ENCODE data around the gene EME2.

The EME2 gene

DNA sequence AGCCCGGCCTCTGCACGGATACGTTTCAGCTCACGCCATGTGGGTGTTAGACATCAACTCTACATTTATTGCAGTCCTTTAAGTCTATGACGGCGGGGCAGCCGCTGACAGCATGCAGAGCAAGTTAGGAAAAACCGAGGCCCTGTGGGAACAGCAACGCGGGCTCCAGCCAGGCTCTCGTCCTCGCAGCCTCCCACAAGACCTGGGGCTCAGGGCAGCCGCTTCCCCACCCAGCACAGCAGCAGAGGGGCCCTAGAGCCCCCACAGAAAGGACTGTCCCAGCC lies 4.0 kb downstream of the EME2 start:
- Mint-ChIP-seq H3K4me3 (no peak overlapping the region), H3K9me3 (no peaks in the 10 kb centered on the region), H3K27ac (no peak overlapping the region), H3K4me1 (ENCODE audit: low read depth) (peaks cover 22% of the 10 kb centered on the region), H3K36me3 (ENCODE audit: low read depth) (peaks cover 9% of the 10 kb centered on the region), H3K27me3 (no peaks in the 10 kb centered on the region)

- H3K9me3 Mint-ChIP-seq: no peaks in the 10 kb centered on the region
- H3K27ac Mint-ChIP-seq: no peak overlapping the region
- no peaks in the 10 kb centered on the region for H3K27me3 Mint-ChIP-seq
- H3K36me3 Mint-ChIP-seq (ENCODE audit: low read depth): peaks cover 6% of the 10 kb centered on the region
- peaks cover 22% of the 10 kb centered on the region for H3K4me1 Mint-ChIP-seq (ENCODE audit: low read depth)
- no peak overlapping the region for H3K4me3 Mint-ChIP-seq
These were observed 4.4 kb downstream of the EME2 start for GRCh38 chr16:1776991-1777374.

DNA sequence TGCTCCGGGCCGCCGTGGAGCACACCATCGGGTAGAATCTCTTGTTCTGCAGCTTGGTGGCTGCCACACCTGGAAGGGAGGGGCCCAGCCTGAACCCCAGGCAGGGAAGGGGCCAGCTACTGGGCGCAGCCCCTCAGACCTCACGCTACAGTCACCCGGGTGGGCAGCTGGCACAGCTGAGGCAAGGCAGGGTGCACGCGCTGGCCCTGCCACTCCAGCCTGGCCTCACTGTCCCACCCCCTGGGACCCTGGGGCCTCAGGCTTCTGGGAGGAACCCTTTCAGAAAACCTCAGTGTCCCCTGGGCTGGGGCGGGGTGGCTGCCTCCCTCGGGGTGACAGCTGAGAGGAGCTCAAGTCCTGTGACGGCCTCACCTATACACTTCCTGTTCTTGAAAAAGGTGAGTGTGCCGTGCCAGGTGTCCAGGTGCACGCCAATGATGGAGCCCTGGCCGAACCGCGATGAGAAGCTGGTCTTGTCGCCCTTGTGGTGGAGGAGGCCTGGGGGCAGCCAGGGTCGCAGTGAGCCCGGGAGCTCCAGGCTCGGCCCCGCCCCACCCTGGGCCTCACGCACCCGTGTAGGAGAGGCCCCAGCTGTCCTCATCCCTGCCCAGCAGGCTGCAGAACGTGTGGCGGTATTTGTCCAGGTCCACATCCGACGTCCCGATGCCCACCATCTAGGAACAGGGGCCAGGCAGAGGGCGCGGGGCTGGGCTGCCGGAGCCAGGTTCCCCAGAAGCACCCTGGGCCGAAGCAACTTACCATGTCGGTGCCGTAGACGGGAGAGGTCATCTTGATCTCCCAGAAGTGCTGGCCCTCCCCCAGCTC lies 5.0 kb downstream of the EME2 start:
- H3K27ac Mint-ChIP-seq: no peak overlapping the region
- H3K36me3 Mint-ChIP-seq (ENCODE audit: low read depth): no peaks in the 10 kb centered on the region
- H3K4me1 Mint-ChIP-seq (ENCODE audit: low read depth): peaks cover 19% of the 10 kb centered on the region
- no peak overlapping the region for H3K4me3 Mint-ChIP-seq
- H3K27me3 Mint-ChIP-seq: no peaks in the 10 kb centered on the region
- H3K9me3 Mint-ChIP-seq: no peaks in the 10 kb centered on the region

- Mint-ChIP-seq H3K27me3 (no peaks in the 10 kb centered on the region), H3K9me3 (no peaks in the 10 kb centered on the region), H3K27ac (no peak overlapping the region), H3K36me3 (ENCODE audit: low read depth) (no peaks in the 10 kb centered on the region), H3K4me3 (no peak overlapping the region), H3K4me1 (ENCODE audit: low read depth) (peaks cover 22% of the 10 kb centered on the region)
These were observed 5.9 kb downstream of the EME2 start for GRCh38 chr16:1778200-1779179.

DNA sequence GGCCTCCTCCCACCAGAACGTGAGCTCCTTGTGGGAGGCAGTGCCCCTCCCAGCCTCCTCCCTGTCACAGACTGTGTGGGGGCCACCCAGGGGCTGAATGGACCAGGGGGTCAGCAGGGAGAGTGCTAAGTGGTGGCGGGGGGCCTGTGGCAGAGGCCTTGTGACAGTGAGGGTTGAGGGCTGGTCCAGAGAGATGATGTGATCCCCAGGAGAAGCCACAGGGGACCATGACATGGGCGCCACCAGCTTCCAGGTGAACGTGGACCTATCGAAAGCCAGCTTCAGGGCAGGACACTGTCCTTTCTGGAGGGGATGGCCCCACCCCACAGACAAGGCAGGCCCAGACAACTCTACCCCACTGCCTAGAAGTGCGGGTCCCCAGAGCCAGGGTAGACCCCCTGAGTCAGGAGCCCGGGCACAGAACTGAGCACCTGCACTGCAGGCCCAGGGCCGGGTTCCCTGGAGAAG lies 6.7 kb downstream of the EME2 start:
- Mint-ChIP-seq H3K4me3 (no peak overlapping the region), H3K27me3 (no peaks in the 10 kb centered on the region), H3K27ac (no peak overlapping the region), H3K36me3 (ENCODE audit: low read depth) (no peaks in the 10 kb centered on the region), H3K9me3 (no peaks in the 10 kb centered on the region), H3K4me1 (ENCODE audit: low read depth) (peaks cover 25% of the 10 kb centered on the region)

GRCh38 chr16:1779741-1780676 lies 7.4 kb downstream of the EME2 start:
- Mint-ChIP-seq H3K36me3 (ENCODE audit: low read depth) (no peaks in the 10 kb centered on the region), H3K27me3 (no peaks in the 10 kb centered on the region), H3K4me3 (peak overlapping the region; percentile 84), H3K9me3 (no peaks in the 10 kb centered on the region), H3K27ac (no peak overlapping the region), H3K4me1 (ENCODE audit: low read depth) (peaks cover 22% of the 10 kb centered on the region)

DNA sequence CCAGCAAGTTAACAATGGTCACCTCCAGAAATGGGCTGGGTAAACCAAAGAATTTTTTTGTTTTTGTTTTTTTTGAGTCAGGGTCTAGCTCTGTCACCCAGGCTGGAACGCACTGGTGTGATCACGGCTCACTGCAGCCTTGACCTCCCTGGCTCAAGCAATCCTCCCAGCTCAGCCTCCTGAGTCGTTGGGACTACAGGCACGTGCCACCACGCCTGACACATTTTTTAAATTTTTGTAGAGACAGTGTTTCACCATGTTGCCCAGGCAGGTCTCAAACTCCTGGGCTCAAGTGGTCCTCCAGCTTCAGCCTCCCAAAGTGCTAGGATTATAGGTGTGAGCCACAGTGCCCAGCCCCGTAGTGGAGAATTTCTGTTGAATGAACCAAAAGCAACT lies 8.1 kb downstream of the EME2 start:
- H3K27me3 Mint-ChIP-seq: no peaks in the 10 kb centered on the region
- no peak overlapping the region for H3K27ac Mint-ChIP-seq
- peaks cover 26% of the 10 kb centered on the region for H3K4me1 Mint-ChIP-seq (ENCODE audit: low read depth)
- no peaks in the 10 kb centered on the region for H3K36me3 Mint-ChIP-seq (ENCODE audit: low read depth)
- H3K9me3 Mint-ChIP-seq: no peaks in the 10 kb centered on the region
- peak overlapping the region; percentile 84 for H3K4me3 Mint-ChIP-seq

DNA sequence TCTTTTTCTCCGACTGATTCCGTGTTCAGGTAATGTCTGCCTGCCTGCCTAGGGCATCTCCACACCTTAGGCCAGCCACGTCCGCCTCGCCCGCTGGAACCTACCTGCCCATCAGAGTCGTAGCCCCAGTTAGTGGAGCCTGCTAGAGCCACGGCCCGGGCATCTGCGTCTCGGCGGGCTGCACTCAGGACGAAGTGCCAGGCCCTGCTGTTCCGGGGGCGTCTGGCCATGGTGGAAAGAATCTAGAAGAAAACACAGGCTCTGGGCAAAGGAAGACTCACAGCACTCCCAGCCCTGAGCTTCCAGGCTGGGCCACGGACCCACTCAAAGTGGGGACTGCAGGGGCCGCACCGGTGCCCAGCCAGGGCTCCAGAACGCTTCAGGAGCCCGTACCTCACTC lies 8.6 kb downstream of the EME2 start:
- peak overlapping the region; percentile 63 for H3K27ac Mint-ChIP-seq
- no peaks in the 10 kb centered on the region for H3K27me3 Mint-ChIP-seq
- peak overlapping the region; percentile 84 for H3K4me3 Mint-ChIP-seq
- H3K36me3 Mint-ChIP-seq (ENCODE audit: low read depth): no peaks in the 10 kb centered on the region
- peaks cover 26% of the 10 kb centered on the region for H3K4me1 Mint-ChIP-seq (ENCODE audit: low read depth)
- H3K9me3 Mint-ChIP-seq: no peaks in the 10 kb centered on the region

- peak overlapping the region; percentile 84 for H3K4me3 Mint-ChIP-seq
- H3K9me3 Mint-ChIP-seq: no peaks in the 10 kb centered on the region
- H3K4me1 Mint-ChIP-seq (ENCODE audit: low read depth): peaks cover 26% of the 10 kb centered on the region
- no peaks in the 10 kb centered on the region for H3K27me3 Mint-ChIP-seq
- H3K27ac Mint-ChIP-seq: peak overlapping the region; percentile 63
- H3K36me3 Mint-ChIP-seq (ENCODE audit: low read depth): no peaks in the 10 kb centered on the region
These were observed 9.3 kb downstream of the EME2 start for GRCh38 chr16:1781758-1782407.

DNA sequence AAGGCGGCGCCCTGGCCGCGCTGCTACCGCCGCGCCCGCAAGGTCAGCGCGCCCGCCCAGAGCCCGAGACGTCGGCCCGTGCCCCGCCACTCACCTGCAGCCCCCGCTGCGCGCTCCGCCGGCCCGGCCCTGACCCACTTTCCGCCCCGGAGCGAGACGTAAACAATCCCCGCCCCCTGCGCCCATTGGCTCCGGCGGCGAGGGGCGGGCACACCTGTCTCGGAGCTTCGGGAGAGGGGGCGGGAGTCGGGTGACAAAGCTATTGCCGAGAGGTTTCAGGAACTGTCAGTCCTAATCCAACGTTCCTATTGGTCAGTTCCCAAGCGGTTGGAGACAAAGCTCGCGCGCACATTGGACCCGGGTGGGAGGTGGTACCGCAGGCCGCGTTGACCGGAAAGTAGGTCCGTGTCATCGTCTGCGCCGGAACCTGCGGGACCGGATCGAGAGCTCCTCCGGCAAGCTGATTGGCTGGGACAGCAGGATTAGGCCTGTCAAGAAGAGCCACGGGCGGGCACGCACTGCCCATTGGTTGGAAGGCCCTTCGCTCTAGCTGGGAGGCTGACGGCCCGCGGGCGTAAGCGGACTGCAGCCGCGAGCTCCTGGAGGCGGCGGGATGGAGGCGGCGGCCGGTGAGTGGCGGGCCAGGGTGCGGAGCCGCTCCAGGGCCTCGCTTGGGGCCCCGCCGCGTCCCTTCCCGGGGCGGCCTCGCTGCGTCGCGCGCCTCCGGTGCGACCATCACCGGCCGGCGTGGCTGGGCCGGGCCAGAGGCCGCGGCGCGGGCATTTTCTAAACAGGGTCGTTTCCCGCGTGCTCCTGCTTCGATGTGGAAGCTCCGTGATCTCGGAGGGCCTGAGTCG lies 10.0 kb downstream of the EME2 start, which contains the start of the genes NUBP2 and SPSB3:
Gene NUBP2, plus strand, starts transcription at position 553 of the 857 bp plus-strand sequence. Its CDS starts 61 bp downstream, at position 614.
Gene SPSB3, minus strand, starts transcription at position 164 of the 857 bp plus-strand sequence. CDS start 1,088 bp downstream, outside the sequence.
- H3K36me3 Mint-ChIP-seq (ENCODE audit: low read depth): no peaks in the 10 kb centered on the region
- peak within 1 kb of the TSS; percentile 96 for H3K4me3 Mint-ChIP-seq
- peaks cover 26% of the 10 kb centered on the region for H3K4me1 Mint-ChIP-seq (ENCODE audit: low read depth)
- no peaks in the 10 kb centered on the region for H3K27me3 Mint-ChIP-seq
- H3K27ac Mint-ChIP-seq: peak within 1 kb of the TSS; percentile 86
- H3K9me3 Mint-ChIP-seq: no peaks in the 10 kb centered on the region

DNA sequence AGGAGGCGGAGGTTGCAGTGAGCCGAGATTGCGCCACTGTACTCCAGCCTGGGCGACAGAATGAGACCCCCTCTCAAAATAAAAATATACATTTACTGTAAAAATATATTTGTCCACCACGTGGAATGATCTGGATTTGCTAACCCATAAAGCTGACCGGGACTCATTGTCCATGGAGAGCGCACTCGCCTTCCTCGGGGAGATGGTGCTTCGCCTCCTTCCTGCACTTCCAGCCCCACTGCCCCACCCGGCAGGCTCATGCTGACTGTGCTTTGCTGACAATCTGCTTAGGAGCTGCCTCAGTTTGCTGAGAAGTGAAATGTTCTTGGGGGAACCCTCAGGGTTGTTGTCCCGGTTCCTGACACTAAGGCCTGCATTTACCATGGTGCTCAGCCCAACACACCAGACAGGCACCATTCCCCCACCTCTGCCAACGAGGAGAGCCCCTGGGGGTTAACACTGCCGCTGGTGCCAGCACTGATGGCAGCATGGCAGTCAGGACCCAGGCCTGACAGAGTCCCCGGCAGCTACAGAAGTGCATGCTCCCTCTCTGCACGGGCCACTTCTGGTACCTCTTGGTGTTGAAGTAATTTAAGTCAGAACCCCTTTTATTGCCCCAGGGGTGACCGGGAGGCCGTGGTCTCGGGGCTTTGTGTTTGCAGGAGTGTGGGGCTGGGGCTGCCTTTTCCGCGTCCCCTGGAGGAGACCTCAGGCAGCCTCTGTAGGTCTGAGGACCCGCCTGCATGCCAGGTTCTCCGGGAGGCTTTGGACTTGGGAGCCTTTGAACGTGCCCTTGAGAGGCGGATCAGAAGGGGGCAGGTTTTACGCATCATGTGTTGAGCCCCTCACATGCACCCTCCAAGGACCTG lies 12.6 kb downstream of the EME2 start:
- H3K4me3 Mint-ChIP-seq: peak overlapping the region; percentile 45
- H3K9me3 Mint-ChIP-seq: no peaks in the 10 kb centered on the region
- no peak overlapping the region for H3K27ac Mint-ChIP-seq
- no peaks in the 10 kb centered on the region for H3K27me3 Mint-ChIP-seq
- peaks cover 26% of the 10 kb centered on the region for H3K4me1 Mint-ChIP-seq (ENCODE audit: low read depth)
- H3K36me3 Mint-ChIP-seq (ENCODE audit: low read depth): peaks cover 5% of the 10 kb centered on the region

DNA sequence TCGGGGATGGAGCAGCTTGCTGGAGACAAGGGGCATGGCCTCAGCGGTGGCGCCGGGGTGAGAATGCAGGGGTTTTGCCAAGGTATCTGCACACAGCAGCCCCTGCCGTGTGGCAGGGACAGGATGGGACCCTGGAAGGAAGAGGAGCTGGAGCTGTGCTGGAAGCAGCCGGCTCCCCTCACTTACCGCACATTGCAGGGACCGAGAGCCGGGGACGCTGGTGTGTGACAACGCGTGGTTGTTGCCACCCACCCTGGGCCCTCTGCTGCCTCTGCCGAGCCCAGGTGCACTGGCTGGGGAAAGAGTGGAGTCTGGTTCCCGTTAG lies 13.2 kb downstream of the EME2 start:
- Mint-ChIP-seq H3K27ac (no peak overlapping the region), H3K4me3 (no peak overlapping the region), H3K27me3 (no peaks in the 10 kb centered on the region), H3K4me1 (ENCODE audit: low read depth) (peaks cover 26% of the 10 kb centered on the region), H3K36me3 (ENCODE audit: low read depth) (peaks cover 5% of the 10 kb centered on the region), H3K9me3 (no peaks in the 10 kb centered on the region)

Data from stimulated activated naive CD8-positive, alpha-beta T cell treated with anti-CD3 and anti-CD28 coated beads, Interleukin-15, Interleukin-2, amounts not matched to agents 100 ng/mL and 50 ng/mL, for 24 hours (primary cell).